ENCODE results near the gene DCLK1. TPM values are rescaled to one million over a fixed set of nuclear protein-coding genes. Genes with fewer than 3 reads are reported as not detected.

DCLK1 gene
- total RNA-seq, 1 experiment from 2014 or later, result 0.10 TPM

DNA sequence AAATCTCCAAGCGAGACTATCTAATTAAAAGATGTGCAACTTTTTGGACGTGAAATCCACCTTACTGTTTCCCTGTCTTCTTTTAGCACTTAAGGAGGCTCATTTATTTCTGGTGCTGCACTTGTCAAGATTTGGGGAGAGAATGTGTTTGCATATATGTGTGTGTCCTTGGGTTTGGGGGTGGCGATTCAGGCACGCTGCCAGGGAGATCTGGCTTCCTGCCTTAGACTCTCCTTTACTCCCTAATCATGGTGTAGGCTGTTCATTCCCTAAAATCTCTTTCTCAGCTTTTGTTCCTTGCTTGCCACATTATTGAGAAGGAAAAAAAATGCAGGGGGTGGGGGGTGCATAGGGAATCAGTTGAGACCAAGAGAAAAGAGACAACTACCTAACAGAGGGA, 271.2 kb downstream of the DCLK1 start:
- intact Hi-C loops (cut with micrococcal nuclease), result no loop called here
- Histone ChIP-seq H4K20me1 (ENCODE audit: insufficient read depth) (no peaks in the 10 kb centered on the region), H2AFZ (ENCODE audit: low read depth, low read length, poor library complexity, severe bottlenecking) (no peak overlapping the region), H3K4me1 (ENCODE audit: control insufficient read depth in 1 of 2, insufficient read depth in 2 of 2, low read length in 2 of 2) (peaks cover 12 to 15% of the 10 kb centered on the region in 2 experiments), H3K27me3 (ENCODE audit: insufficient read depth, low read length) (peaks cover 55% of the 10 kb centered on the region), H3K36me3 (ENCODE audit: control insufficient read depth in 1 of 2, insufficient read depth in 2 of 2, low read length in 2 of 2) (no peaks in the 10 kb centered on the region), H3K9me3 (ENCODE audit: control insufficient read depth in 1 of 2, insufficient read depth in 1 of 2, low read depth in 1 of 2, low read length in 2 of 2) (no peaks in the 10 kb centered on the region), H3K79me2 (ENCODE audit: insufficient read depth, low read length) (no peaks in the 10 kb centered on the region), H3K4me2 (ENCODE audit: low read length) (no peak overlapping the region), H3K4me3 (replicated peaks in 1 of 2; ENCODE audit: low read depth in 1 of 2, low read length in 2 of 2) (no peak overlapping the region), H3K9ac (ENCODE audit: low read length) (no peak overlapping the region), H3K27ac (ENCODE audit: low read depth, low read length) (no peak overlapping the region), H3K9me2 (ENCODE audit: insufficient read depth) (no peaks in the 10 kb centered on the region)
- POLR2A ChIA-PET, result no interaction called here
- no TSS peak for BruUV-seq (replicated peaks)
- DNase-seq (ENCODE audit: low read depth, low spot score) (no peak), ATAC-seq (no peak)
- TF ChIP-seq, protein P1, sequence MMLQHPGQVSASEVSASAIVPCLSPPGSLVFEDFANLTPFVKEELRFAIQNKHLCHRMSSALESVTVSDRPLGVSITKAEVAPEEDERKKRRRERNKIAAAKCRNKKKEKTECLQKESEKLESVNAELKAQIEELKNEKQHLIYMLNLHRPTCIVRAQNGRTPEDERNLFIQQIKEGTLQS (IDR thresholded peaks at IDR 0.05), result no peak
- TF ChIP-seq, protein P2, sequence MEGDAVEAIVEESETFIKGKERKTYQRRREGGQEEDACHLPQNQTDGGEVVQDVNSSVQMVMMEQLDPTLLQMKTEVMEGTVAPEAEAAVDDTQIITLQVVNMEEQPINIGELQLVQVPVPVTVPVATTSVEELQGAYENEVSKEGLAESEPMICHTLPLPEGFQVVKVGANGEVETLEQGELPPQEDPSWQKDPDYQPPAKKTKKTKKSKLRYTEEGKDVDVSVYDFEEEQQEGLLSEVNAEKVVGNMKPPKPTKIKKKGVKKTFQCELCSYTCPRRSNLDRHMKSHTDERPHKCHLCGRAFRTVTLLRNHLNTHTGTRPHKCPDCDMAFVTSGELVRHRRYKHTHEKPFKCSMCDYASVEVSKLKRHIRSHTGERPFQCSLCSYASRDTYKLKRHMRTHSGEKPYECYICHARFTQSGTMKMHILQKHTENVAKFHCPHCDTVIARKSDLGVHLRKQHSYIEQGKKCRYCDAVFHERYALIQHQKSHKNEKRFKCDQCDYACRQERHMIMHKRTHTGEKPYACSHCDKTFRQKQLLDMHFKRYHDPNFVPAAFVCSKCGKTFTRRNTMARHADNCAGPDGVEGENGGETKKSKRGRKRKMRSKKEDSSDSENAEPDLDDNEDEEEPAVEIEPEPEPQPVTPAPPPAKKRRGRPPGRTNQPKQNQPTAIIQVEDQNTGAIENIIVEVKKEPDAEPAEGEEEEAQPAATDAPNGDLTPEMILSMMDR (IDR thresholded peaks at IDR 0.05 in 2 of 3, conservative IDR thresholded peaks at IDR 0.05 in 1 of 3; ENCODE audit: borderline replicate concordance in 1 of 3, insufficient read depth in 1 of 3, low read depth in 2 of 3, low read length in 2 of 3), result no peak
- TF ChIP-seq EGR1 (IDR thresholded peaks at IDR 0.05; ENCODE audit: low read depth) (no peak), POLR2A (IDR thresholded peaks at IDR 0.05; ENCODE audit: borderline replicate concordance, extremely low read depth, insufficient read depth, insufficient read length) (no peak)
- RAD21 ChIA-PET (ENCODE audit: low non-redundant PET in 1 of 2, low total read pairs in 2 of 2, uncharacterized antibody in 2 of 2, unreplicated experiment in 2 of 2), result no interaction called here
- CTCF ChIA-PET, result no interaction called here

DNA sequence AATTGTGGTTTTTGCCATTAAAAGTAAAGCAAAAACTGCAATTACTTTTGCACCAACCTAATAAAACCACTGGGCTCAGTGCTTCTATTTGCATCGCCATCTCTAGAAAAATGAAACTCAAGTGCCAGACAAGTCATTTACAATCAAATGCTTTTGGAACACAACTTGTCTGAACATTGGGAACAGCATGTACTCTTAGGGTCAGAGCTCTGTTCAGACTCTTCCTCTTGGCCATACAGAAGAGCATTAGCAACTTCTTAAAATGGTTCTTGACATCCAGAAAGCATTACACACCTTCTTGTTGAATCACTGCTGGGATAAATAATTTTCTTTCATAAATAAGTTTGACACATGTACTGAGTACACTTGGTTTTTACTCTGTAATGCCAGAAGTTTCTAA, 272.5 kb downstream of the DCLK1 start:
- intact Hi-C loops (cut with micrococcal nuclease), result no loop called here

More for the DNA sequence above, 272.5 kb downstream of the DCLK1 start:
- H3K4me3 ChIP-seq (replicated peaks in 1 of 2; ENCODE audit: low read depth in 1 of 2, low read length in 2 of 2), result no peak overlapping the region
- POLR2A ChIA-PET, result no interaction called here
- H3K4me2 ChIP-seq (ENCODE audit: low read length), result no peak overlapping the region
- CTCF ChIA-PET, result no interaction called here
- H2AFZ ChIP-seq (ENCODE audit: low read depth, low read length, poor library complexity, severe bottlenecking), result no peak overlapping the region
- RAD21 ChIA-PET (ENCODE audit: low non-redundant PET in 1 of 2, low total read pairs in 2 of 2, uncharacterized antibody in 2 of 2, unreplicated experiment in 2 of 2), result no interaction called here
- H3K9ac ChIP-seq (ENCODE audit: low read length), result no peak overlapping the region
- DNase-seq (ENCODE audit: low read depth, low spot score) (no peak), ATAC-seq (no peak)
- peaks cover 67% of the 10 kb centered on the region for H3K27me3 ChIP-seq (ENCODE audit: insufficient read depth, low read length)
- no peak overlapping the region for H3K27ac ChIP-seq (ENCODE audit: low read depth, low read length)
- H3K9me2 ChIP-seq (ENCODE audit: insufficient read depth), result no peaks in the 10 kb centered on the region
- peaks cover 14 to 16% of the 10 kb centered on the region in 2 experiments for H3K4me1 ChIP-seq (ENCODE audit: control insufficient read depth in 1 of 2, insufficient read depth in 2 of 2, low read length in 2 of 2)
- no peaks in the 10 kb centered on the region for H3K9me3 ChIP-seq (ENCODE audit: control insufficient read depth in 1 of 2, insufficient read depth in 1 of 2, low read depth in 1 of 2, low read length in 2 of 2)
- H4K20me1 ChIP-seq (ENCODE audit: insufficient read depth), result no peaks in the 10 kb centered on the region
- no peaks in the 10 kb centered on the region for H3K36me3 ChIP-seq (ENCODE audit: control insufficient read depth in 1 of 2, insufficient read depth in 2 of 2, low read length in 2 of 2)
- TF ChIP-seq POLR2AphosphoS5 (IDR thresholded peaks at IDR 0.05; ENCODE audit: low read depth, low read length), result no peak
- no peak for TF ChIP-seq ZFX (IDR thresholded peaks at IDR 0.05)
- no peak for TF ChIP-seq EZH2 (IDR thresholded peaks at IDR 0.05)
- no peak for TF ChIP-seq EZH2phosphoT487 (IDR thresholded peaks at IDR 0.05; ENCODE audit: borderline replicate concordance)
- TF ChIP-seq ZNF274 (IDR thresholded peaks at IDR 0.05; ENCODE audit: low read depth, low read length), result no peak
- no peak for TF ChIP-seq JUND (IDR thresholded peaks at IDR 0.05)
- no peak for TF ChIP-seq SP1 (IDR thresholded peaks at IDR 0.05; ENCODE audit: low read depth)
- TF ChIP-seq POLR2A (IDR thresholded peaks at IDR 0.05; ENCODE audit: borderline replicate concordance, extremely low read depth, insufficient read depth, insufficient read length), result no peak
- TF ChIP-seq RAD21 (IDR thresholded peaks at IDR 0.05; ENCODE audit: low read depth), result no peak
- BruUV-seq (replicated peaks), result no TSS peak
- no peaks in the 10 kb centered on the region for H3K79me2 ChIP-seq (ENCODE audit: insufficient read depth, low read length)
